UCSD-AML1 (cell line): Measurements from ENCODE around the gene RRH.
"Not testable (repeated sequence)": the region's sequence is repeated elsewhere in the genome, so short reads cannot be mapped to it uniquely, and the experiment has no call there.

ENCODE experiments used
- DNase-seq: peaks from one replicate; lab custom pipeline; 2025; ENCODE audit not compliant: unreplicated experiment; lab: John Stamatoyannopoulos, UW

Gene RRH, protein sequence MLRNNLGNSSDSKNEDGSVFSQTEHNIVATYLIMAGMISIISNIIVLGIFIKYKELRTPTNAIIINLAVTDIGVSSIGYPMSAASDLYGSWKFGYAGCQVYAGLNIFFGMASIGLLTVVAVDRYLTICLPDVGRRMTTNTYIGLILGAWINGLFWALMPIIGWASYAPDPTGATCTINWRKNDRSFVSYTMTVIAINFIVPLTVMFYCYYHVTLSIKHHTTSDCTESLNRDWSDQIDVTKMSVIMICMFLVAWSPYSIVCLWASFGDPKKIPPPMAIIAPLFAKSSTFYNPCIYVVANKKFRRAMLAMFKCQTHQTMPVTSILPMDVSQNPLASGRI

DNA sequence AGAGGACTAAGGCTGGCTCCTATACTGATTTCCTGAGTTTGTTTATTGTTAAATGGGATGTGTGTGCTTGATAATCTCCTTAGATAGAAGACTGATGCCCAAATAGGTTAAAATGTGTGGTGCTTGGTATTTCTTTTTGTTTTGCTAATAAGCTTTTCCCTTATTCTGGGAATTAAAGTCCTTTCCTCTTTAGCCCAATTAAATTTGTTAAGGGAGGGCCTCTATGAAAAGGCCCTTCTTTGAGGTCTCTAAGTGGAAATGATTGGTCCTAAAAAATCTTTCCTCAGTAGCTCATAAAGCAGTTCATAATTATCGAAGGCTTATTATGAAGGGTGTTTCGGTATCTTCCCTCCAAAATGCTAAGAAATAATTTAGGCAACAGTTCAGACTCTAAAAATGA, at the start of gene RRH:
Gene RRH, plus strand, starts transcription at position 301 of the 400 bp plus-strand sequence. Its CDS starts 56 bp downstream, at position 357.
- DNase-seq: no peak

DNA sequence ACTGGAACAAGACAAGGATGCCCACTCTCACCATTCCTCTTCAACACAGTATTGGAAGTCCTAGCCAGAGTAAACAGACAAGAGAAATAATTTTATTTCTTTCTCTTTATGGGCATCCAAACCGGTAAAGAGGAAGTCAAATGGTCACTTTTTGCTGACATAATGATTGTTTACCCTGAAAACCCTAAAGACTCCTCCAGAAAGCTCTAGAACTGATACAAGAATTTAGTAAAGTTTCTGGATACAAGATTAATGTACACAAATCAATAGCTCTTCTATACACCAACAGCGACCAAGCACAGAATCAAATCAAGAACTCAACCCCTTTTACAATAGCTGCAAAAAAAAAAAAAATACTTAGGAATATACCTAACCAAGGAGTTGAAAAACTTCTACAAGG, 45.7 kb upstream of the RRH start:
- not testable (repeated sequence) for DNase-seq

DNA sequence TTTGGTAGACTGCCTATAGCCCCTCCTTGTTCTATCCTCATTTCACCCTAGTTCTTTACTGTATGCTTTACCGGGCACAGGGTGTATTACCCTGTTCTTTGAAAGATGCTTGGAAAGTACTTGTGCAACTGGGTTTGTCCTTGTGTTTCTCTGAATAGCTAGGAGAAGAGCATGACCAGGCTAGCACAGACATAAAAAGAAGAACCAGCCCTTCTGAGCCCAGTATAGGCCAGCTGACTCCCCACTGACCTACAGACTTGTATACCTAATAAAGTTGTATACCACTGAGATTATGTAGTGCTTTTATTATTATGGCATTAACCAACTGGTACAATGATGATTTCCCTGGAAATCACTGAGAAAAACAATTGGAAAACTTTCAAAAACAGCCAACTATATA, 40.9 kb upstream of the RRH start:
- no peak for DNase-seq

DNA sequence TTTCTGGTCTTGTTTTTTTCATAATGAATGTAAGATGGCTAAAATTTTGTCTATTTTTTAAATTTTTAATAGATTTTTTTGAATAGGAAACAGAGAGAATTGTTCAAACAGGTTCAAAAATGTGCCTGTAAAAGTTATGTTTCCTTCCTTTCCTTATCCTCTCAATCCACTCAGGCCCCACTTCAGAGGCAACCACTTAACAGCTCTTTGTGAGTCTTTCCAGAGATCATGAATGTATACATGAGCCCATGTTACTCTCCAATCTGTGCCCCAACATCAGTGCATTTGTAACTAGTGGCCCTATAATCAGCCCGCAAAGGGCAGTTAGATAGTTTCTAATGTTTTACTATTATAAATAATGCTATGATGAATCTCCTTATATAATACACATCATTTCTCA, 40.0 kb upstream of the RRH start:
- DNase-seq: no peak

DNA sequence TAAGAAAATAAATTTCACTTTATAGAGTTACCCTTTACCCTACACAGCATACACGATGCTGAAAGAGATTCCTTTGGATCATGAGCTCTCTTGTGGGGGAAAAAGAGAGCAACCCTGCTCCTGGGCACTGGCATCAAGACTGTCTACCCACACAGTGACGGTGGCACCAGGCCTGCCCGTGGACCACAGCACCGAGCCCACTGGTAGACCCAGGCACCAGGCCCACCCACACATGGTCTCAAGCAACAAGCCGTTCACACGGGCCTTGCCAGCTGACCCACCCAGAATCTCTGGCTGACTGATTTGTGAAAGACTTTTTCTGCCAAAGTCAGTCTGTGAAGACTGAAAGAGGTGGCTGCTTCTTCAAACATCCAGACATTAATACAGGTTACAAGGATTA, 32.7 kb upstream of the RRH start:
- DNase-seq: no peak

DNA sequence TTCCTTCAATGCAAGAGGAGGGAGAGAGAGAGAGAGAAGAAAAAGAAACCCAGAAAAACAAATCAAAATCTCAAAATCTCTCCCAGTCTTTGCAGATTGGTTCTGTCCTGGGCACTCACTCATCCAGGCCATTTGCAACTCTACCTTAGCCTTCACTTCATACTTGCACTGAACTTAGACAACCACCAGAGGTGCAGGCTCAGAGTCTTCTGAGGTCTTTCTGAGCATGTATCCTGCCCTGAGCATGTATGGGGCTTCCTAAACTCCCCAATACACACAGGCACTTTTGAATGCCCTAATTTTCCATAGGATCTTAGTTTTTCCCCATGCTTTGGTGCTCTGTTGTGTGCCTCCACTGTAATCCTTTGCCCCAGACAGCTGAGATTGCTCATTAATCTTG, 28.9 kb upstream of the RRH start:
- no peak for DNase-seq

DNA sequence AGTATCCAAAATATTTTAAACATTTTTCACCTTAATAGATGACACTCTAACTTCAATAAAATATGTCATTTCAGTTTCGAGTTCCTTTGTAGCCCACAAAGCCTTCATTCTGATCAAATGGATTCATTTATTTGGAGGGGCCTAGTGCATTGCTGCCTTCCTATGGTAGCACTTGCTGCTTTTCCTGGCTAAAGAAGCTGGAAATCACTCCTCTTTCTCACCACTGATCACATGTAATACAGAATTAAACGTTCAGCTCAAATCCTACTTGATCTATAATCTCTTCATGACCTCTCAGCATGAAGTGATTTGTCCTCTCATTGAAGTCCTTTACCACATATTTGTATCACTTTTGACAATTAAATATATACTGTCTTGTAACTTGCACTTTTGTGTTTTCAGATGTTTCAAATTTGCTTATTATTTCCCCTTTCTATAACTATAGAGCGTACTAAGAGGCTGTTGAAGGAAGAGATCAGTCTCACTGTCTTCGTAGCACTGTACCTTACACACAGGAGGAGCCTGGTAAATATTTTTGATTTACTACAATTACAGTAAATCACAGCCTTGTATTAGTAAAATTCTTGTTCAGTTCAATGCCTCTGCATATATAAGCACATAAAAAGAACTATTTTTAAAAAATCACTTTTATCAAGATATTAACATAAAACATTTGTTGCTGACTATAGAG, 26.5 kb upstream of the RRH start:
- no peak for DNase-seq

DNA sequence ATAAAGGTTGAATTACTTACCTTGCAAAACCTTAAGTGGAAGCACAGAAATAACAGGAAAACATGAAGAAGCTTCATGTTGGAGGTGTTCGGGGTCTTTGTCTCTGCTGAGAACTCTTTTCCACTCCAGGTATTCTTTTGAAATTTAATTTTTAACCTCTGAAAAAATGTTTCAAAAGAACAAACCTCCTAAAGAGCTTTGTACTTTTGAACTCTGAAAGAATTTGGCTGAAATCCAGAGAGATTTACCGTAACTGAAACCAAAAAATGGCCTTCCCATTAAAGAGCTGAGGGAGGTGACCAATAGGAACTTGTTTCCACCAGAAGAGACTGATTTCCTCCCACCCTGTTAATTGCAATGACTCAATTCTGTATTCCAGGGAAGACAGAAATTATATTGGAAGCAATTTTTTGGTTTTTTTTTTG, 25.9 kb upstream of the RRH start, which contains the start of gene CFI:
Gene CFI, minus strand, starts transcription at position 105 of the 425 bp plus-strand sequence. Its CDS starts 28 bp downstream, at position 77.
- no peak for DNase-seq

DNA sequence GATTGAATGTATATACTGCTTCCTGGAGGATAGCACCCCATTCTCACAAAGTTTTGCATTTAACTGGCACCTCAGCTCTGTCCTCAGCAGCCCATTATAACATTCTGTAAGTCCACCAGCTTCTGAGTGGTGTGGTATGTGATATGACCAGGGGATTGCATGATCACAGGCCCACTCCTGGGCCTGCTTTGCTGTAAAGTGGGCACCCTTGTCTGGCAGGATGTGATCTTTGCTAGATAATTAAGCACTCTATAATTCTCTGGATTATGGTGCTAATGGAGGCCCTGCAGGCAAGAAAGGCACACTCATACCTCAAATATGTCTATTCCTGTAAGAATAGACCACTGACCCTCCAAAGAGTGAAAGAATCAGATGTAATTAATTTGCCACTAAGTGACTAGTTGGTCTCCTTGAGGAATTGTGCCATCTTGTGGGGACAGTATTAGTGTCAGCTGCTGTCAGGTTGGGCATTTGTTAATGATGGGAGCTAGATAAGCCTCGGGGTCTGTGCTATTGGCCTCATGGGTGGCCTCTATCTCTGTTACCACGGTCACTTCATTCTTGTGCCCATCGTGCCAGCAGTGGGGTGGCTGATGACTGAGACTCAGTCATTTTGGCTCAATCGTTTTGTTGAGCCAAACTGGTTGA, 23.7 kb upstream of the RRH start:
- peak; percentile 18 for DNase-seq

DNA sequence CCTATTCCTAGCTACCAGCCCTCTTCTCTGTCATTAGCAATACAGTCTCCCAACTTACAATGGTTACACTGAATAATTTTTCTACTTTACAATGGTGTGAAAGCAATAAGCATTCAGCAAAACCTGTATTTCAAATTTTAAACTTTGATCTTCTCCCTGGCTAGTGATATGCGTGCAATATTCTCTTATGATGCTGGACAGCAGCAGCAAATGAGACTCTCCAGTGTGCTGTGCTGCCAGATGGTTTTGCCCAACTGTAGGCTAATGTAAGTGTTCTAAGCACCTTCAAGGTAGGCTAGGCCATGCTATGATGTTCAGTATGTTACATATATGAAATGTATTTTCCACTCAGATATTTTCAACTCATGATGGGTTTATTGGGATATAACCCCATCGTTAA, 18.1 kb upstream of the RRH start:
- no peak for DNase-seq

DNA sequence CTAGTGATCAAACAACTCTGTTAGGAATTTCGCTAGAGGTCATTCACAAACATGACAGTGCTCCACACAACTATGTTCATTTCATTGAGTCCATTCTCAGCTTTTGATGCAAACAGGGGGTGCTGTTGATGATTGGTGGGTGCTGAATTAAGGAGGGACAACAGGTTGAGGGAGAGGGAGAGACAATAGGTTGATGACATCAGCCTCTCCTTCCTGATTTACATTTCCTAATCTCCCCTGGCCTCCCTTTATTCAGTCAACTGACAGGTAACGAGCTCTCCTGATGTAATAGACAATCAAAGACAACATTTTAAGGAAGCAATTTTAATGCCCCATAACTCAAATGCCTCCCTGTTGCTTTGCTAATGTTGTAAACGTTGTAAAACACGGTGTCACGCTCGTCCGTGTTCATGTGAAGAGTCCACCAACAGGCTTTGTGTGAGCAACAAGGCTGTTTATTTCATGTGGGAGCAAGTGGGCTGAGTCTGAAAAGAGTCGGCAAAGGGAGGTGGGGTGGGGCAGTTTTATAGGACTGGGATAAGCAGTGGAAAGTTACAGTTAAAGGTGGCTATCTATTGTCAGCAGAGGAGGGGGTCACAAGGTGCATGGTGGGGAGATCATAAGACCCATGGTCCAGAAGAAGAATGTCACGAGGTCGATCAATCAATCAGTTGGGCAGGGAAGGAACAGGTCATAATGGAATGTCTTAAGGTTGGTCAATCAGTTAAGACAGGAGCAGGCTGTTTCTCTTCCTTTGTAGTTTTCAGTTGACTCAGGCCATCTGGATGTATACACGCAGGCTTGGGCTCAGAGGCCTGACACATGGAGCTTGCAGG, 17.0 kb upstream of the RRH start:
- DNase-seq: no peak

DNA sequence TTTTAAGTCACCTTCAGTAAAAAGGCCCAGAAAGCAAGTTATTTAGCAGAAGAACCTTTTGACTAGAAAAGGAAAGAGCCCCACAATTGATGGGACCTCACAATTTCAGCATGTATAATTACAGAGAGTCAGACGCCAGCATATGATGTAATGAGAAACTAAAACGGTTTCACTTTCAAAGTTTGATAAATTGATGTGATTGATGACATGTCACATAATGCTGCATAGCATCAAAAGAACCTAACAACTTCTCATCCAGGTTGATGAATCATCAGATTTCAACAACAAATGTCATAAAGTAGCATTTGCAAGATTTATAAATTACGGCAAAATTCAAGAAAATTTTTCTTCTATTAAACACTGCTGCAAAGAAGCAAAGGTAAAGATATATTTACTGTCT, 16.1 kb upstream of the RRH start:
- no peak for DNase-seq

DNA sequence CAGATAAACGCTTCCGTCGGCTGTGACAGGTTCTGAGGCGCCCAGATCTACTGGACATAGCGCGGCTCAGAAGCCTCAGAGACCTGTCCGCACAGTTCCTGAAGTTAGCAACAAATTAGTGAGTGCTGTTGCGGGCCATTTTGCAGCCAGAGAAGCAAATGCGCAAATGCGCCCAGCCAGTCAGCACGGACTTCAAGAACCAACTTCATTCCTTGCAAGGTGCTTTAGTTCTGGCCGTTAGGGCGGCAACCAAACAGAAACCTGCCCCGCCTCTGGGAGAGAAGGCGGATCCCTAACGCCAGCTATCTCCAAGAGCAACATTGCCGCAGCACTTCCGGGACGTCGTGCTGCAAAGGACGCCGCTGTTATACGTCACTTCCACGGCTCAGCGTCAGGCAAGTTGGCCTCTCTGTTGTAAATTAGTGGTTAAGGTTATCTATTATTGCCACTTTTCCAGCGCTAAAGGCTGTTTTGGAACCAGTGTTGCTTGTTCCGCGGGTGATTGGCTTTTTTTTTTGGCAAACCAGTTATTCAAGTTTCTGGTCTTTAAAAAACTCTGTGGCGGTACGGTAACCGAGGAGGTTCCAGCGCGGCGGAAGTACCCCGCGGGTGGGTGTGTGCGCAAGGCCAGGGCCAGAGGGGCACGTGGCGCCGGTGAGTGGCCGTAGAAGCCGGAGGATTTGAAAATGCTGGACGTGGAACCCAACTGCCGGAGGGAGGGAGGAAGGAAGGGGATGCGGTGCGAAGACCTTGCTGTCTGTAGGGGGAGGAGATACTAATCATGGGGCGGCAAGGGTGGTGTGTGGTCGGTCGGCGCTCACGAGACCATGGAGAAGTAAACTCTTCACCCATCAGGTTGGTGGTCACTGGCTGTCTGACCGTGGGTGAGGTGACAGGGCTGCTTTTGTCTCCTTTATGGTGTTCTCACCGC, 12.4 kb upstream of the RRH start, which contains the start of gene GAR1:
Gene GAR1, plus strand, starts transcription at position 612 of the 931 bp plus-strand sequence. CDS start 403 bp downstream, outside the sequence.
- DNase-seq: peak; percentile 89

DNA sequence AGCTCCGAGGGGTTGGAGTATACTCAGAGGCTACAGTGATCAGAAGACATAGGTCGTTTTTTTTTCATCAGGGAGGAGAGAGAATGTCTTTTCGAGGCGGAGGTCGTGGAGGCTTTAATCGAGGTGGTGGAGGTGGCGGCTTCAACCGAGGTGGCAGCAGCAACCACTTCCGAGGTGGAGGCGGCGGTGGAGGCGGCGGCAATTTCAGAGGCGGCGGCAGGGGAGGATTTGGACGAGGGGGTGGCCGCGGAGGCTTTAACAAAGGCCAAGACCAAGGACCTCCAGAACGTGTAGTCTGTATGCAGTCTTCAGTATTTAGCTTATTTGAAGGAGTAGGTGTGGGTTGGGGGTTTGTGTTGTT, 11.7 kb upstream of the RRH start:
- DNase-seq: peak; percentile 44

DNA sequence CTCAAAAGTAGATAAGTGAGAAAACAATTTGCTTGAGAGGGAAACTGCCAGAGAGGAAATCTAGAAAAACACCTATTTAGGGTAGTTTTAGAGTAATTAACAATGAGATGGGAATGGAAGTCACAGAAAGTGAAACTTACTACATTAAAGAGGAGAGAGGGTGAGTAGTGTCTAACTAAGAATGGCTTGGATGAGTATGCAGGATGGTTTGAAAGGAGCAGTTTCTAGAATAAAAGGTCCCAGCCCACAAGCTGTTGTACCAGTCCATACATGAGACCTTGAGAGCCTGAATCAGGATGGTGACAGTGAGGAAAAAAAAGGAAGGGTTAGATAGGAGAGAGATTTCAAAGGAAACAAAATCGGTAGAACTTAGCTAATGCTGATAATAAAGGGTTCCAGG, 10.9 kb upstream of the RRH start:
- no peak for DNase-seq

DNA sequence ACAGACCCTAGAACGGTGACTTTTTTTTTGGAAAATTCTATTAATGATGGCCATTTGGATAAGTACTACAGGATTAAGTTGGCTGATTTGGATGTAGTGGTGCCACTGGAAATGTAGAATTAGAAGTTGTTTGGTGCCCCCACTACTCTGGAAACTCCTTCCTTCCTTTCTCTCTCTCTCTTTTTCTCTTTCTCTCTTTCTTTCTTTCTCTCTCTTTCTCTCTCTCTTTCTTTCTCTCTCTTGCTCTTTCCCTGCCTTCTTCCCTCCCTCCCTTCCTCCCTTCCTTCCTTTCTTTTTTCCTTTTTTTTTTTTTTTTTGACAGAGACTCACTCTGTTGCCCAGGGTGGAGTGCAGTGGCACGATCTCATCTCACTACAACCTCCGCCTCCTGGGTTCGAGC, 9.5 kb upstream of the RRH start:
- no peak for DNase-seq

DNA sequence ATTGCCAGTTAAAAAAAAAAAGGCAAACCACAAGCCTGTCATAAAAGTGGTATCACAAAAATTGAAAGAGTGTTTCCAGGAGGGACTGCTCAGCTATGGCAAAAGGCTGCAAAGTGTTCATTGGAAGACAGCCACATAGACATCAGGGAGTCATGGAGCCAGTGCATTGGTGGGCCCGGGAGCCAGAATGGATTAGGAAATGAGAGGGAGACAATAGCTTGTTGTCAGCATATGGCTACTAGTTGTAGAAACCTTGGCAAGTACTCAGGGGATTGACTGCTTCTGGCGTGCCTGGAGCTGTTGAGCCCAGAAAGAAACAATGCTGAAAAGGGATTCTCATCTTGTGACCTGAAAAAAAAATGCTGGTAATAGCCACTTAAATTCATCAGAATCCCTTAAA, 7.2 kb upstream of the RRH start:
- DNase-seq: no peak

DNA sequence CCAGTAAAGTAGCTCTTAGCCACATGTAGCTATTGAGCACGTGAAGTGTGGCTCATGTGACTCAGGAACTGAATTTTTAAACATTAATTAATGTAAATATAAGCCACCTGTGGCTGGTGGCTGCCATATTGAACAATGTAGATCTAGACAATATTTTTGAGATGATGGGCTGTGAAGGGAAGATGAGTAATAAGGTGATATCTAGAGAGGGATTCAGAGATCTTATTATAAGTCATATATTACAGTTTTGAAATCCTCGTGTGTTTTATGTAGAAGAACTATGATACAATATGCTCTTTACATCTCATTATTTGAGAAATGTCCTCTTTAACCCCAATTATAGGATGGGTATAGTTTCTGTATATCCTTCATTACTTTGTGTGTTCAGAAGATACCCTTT, 6.6 kb upstream of the RRH start:
- DNase-seq: no peak

DNA sequence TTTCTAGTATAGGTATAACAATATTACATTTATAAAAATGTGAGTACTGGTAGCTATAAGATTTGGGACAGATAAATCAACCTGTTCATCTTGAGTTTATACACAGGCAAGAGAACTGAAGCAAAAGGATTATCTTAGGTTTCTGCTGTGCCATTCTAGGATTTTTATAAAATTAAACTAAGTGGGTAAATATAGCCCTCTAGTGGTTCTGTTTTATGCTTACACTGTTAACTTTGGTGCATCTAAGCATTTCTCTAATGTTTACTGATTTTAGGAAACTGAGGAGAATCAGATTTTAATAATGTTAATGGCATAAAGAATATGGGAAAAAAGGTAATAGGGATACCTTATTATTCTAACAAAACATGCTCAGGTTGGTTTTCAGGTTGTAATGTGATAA, 1.1 kb upstream of the RRH start:
- DNase-seq: no peak

DNA sequence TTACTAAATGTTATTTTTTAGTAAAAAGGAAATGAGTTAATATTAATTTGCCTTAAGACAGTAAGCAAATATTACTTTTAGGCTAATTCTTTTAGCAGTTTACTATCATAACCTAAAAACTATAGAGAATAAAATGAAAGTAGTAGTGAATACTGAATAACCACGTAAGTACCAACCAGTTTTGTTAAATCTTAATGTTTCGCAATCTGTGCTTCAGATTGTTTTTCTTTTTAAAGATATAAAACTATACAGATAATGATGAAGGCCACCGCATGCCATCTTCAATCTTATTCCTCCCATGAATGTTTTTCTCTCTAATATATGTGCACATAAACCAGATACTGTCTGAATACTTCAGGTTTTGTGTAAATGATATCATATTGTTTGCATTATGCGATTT, 6.0 kb downstream of the RRH start:
- DNase-seq: no peak
